ENCODE results near the gene DNAJC15. TPM values are rescaled to one million over a fixed set of nuclear protein-coding genes. Genes with fewer than 3 reads are reported as not detected.
"Not testable (repeated sequence)": the region's sequence is repeated elsewhere in the genome, so short reads cannot be mapped to it uniquely, and the experiment has no call there.

DNAJC15 gene
- total RNA-seq, 1 experiment from 2014 or later, result 12.5 TPM

GRCh38 chr13:42990291-42991232 is 32.8 kb upstream of the DNAJC15 start:
- ATAC-seq, result no peak
- no peak overlapping the region for H2AFZ ChIP-seq (ENCODE audit: low read length)

GRCh38 chr13:42991233-42991897 is 32.0 kb upstream of the DNAJC15 start:
- CTCF ChIA-PET; H3K9me3 ChIP-seq (ENCODE audit: low read length); intact Hi-C loops (cut with micrococcal nuclease); H3K9me2 ChIP-seq (replicated peaks; ENCODE audit: low read length); H3K27ac ChIP-seq (ENCODE audit: low read length); H3K36me3 ChIP-seq (ENCODE audit: low read depth, low read length); H3K79me2 ChIP-seq (ENCODE audit: low read length); H3F3A ChIP-seq (ENCODE audit: low read length, unreplicated experiment); H3K4me1 ChIP-seq (ENCODE audit: insufficient read depth, low read length); POLR2A ChIA-PET (ENCODE audit: unreplicated experiment); BruUV-seq (replicated peaks); DNase-seq; H4K20me1 ChIP-seq (ENCODE audit: low read length); H3K27me3 ChIP-seq (ENCODE audit: low read length): not testable (repeated sequence)
- peak overlapping the region; percentile 10; the same call in 1 of the 2 replicates for H3K9ac ChIP-seq (ENCODE audit: low read length)
- H3K4me3 ChIP-seq (ENCODE audit: low read length), result peak overlapping the region; percentile 61
- peak overlapping the region; percentile 70 for H3K4me2 ChIP-seq (ENCODE audit: low read length)
- peak overlapping the region; percentile 77 for H2AFZ ChIP-seq (ENCODE audit: low read length)
- peak; percentile 18; the same call in 1 of the 2 replicates for ATAC-seq

More at GRCh38 chr13:42990291-42991232, 32.8 kb upstream of the DNAJC15 start:
- H3K9me3 ChIP-seq (ENCODE audit: low read length), result no peaks in the 10 kb centered on the region
- POLR2A ChIA-PET (ENCODE audit: unreplicated experiment), result interaction anchor here (0.5 kb wide), 1 partner anchor 888 kb away, joined by 3 read pairs; no protein-coding TSS in a partner anchor
- no peak for TF ChIP-seq CTCF (conservative IDR thresholded peaks at IDR 0.05; ENCODE audit: low read depth, low read length)
- no peak for TF ChIP-seq EZH2phosphoT487 (IDR thresholded peaks at IDR 0.05; ENCODE audit: borderline replicate concordance, low read length)
- CTCF ChIA-PET, result no interaction called here
- H3K27me3 ChIP-seq (ENCODE audit: low read length), result no peaks in the 10 kb centered on the region
- 0 out of 2 replicates have a peak, but pooled peaks cover 4% of the 10 kb centered on the region for H3K4me1 ChIP-seq (ENCODE audit: insufficient read depth, low read length)
- no peaks in the 10 kb centered on the region for H3F3A ChIP-seq (ENCODE audit: low read length, unreplicated experiment)
- no peak overlapping the region for H3K27ac ChIP-seq (ENCODE audit: low read length)
- BruUV-seq (replicated peaks), result no TSS peak
- no peak overlapping the region for H3K4me2 ChIP-seq (ENCODE audit: low read length)
- no peak overlapping the region for H3K9ac ChIP-seq (ENCODE audit: low read length)
- no peaks in the 10 kb centered on the region for H3K79me2 ChIP-seq (ENCODE audit: low read length)
- no peaks in the 10 kb centered on the region for H3K9me2 ChIP-seq (replicated peaks; ENCODE audit: low read length)
- H3K4me3 ChIP-seq (ENCODE audit: low read length), result no peak overlapping the region
- no peak for DNase-seq
- H3K36me3 ChIP-seq (ENCODE audit: low read depth, low read length), result no peaks in the 10 kb centered on the region
- no peaks in the 10 kb centered on the region for H4K20me1 ChIP-seq (ENCODE audit: low read length)
- intact Hi-C loops (cut with micrococcal nuclease), result no loop called here

- peak within 1 kb of the TSS; percentile 10; the same call in 1 of the 2 replicates for H3K9ac ChIP-seq (ENCODE audit: low read length)
- DNase-seq (peak; percentile 7), ATAC-seq (peak; percentile 46)
- H3F3A ChIP-seq (ENCODE audit: low read length, unreplicated experiment), result no peaks in the 10 kb centered on the region
- ChIA-PET CTCF (no interaction called here), POLR2A (ENCODE audit: unreplicated experiment) (no interaction called here)
- H3K4me2 ChIP-seq (ENCODE audit: low read length), result peak within 1 kb of the TSS; percentile 70
- no peaks in the 10 kb centered on the region for H3K27me3 ChIP-seq (ENCODE audit: low read length)
- H3K36me3 ChIP-seq (ENCODE audit: low read depth, low read length), result no peaks in the 10 kb centered on the region
- intact Hi-C loops (cut with micrococcal nuclease), result no loop called here
- H3K27ac ChIP-seq (ENCODE audit: low read length), result no peak within 1 kb of the TSS
- H2AFZ ChIP-seq (ENCODE audit: low read length), result peak within 1 kb of the TSS; percentile 77
- H3K9me2 ChIP-seq (replicated peaks; ENCODE audit: low read length), result no peaks in the 10 kb centered on the region
- H3K4me1 ChIP-seq (ENCODE audit: insufficient read depth, low read length), result peaks cover 14% of the 10 kb centered on the region
- no peaks in the 10 kb centered on the region for H3K79me2 ChIP-seq (ENCODE audit: low read length)
- TSS peak; percentile 76 for BruUV-seq (replicated peaks)
- TF ChIP-seq EZH2 (IDR thresholded peaks at IDR 0.05; ENCODE audit: low read length, unreplicated experiment), result no peak
- H3K9me3 ChIP-seq (ENCODE audit: low read length), result no peaks in the 10 kb centered on the region
- no peaks in the 10 kb centered on the region for H4K20me1 ChIP-seq (ENCODE audit: low read length)
- peak within 1 kb of the TSS; percentile 61 for H3K4me3 ChIP-seq (ENCODE audit: low read length)
Observed at GRCh38 chr13:42991898-42992763, 31.3 kb upstream of the DNAJC15 start, which contains the start of gene EPSTI1. EPSTI1 (minus strand) TSS chr13:42992241; CDS start chr13:42992165, 76 bp downstream.
